T-helper 17 cell (primary cell): ENCODE data around the gene CWC15. TPM values are rescaled to one million over a fixed set of nuclear protein-coding genes. Genes with fewer than 3 reads are reported as not detected.
"Not testable (repeated sequence)": the region's sequence is repeated elsewhere in the genome, so short reads cannot be mapped to it uniquely, and the experiment has no call there.

Experiments used
- ATAC-seq: fragments of 150-1000 bp; cut with Tn5 transposase; 2 replicates; pipeline ENCODE4 v1.10.0; 2021; ENCODE audit warnings: mild to moderate bottlenecking, moderate library complexity
- DNase-seq, 3 donors: peaks; one replicate each; pipeline versions ENCODE4 v3.0.0 to v3.0.0-alpha.2; 2020 to 2021
- H3K9me3 ChIP-seq: one replicate; pipeline ENCODE4 v1.7.0; 2013; ENCODE audit warnings: low read length, mild to moderate bottlenecking; ENCODE audit not compliant: control insufficient read depth, poor library complexity, severe bottlenecking
- H3K27ac Mint-ChIP-seq: one replicate; pipeline ENCODE4 v1.8.0; 2022; ENCODE audit warnings: mild to moderate bottlenecking, moderate library complexity, mixed read lengths
- H3K27me3 Mint-ChIP-seq: one replicate; pipeline ENCODE4 v1.8.0; 2022; ENCODE audit warnings: mixed read lengths
- H3K36me3 Mint-ChIP-seq: one replicate; pipeline ENCODE4 v1.8.0; 2022; ENCODE audit warnings: low read depth, mixed read lengths
- H3K4me1 Mint-ChIP-seq: one replicate; pipeline ENCODE4 v1.8.0; 2022; ENCODE audit warnings: mild to moderate bottlenecking, mixed read lengths
- H3K4me3 Mint-ChIP-seq: one replicate; pipeline ENCODE4 v1.8.0; 2022; ENCODE audit warnings: mild to moderate bottlenecking, moderate library complexity, mixed read lengths
- total RNA-seq, 4 donors: library from RNA in 2 of 4; stranded (reverse) in 2 of 4; gene quantifications; one replicate each; pipeline ENCODE4 v1.2.3 and lab custom pipeline; 2022 to 2026

Gene CWC15
- total RNA-seq, 2 donors from 2014 or later = 77.0 to 88.9 TPM

DNA sequence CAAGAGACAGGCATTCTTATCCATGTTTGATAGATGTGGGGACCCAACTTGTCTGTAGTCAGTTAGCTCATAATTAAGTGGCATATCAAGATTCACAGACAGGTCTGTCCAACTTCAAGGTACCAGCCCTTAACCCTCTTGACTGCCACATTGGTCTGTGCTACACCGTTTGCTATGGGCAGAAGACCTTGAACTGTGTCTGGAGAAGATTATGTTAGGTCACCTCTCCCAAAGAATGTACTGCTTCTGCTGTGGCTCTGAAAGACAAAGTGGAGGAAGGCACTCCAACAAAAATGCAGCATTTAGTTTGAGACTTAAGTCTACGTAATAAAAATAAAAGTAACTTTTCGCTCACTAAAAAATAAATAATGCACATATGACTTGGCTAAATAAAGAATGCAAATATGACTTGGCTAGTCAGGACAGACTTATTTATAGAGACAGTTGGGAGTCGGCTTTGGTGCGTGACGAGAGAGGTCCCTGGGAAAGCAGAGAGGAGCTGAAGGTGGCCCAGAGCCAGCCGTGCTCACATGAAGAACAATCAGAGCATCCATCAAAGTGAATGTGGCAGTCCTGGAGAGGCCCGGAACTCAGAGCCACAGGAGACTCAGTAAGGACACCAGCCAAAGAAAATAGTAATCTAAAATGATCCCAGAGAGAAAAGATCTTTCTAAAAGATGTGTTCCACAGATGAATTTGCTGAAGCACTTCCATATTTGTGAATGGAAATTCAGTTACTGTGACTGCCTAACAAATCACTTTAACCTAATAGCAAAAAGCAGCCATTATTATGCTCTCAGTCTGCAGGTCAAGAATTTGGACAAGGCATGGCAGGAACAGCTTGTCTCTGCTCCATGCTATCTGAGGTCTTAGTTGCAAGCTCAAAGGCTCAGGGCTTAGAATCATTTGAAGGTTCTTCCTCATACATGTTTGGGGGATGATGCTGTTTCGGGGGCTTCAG, 35.0 kb downstream of the CWC15 start:
- no peak overlapping the region for H3K4me3 Mint-ChIP-seq

GRCh38 chr11:94934846-94935245, 38.5 kb downstream of the CWC15 start:
- Mint-ChIP-seq H3K27ac (peak overlapping the region; percentile 88), H3K27me3 (no peaks in the 10 kb centered on the region), H3K36me3 (no peaks in the 10 kb centered on the region), H3K4me1 (peaks cover 27% of the 10 kb centered on the region), H3K4me3 (peak overlapping the region; percentile 70)
- ATAC-seq (peak; percentile 46), DNase-seq (no peak)
- H3K9me3 ChIP-seq = no peaks in the 10 kb centered on the region

More for the DNA sequence above, 35.0 kb downstream of the CWC15 start:
- DNase-seq = no peak
- H3K27ac Mint-ChIP-seq = no peak overlapping the region
- no peak for ATAC-seq
- H3K4me1 Mint-ChIP-seq = peaks cover 27% of the 10 kb centered on the region
- H3K27me3 Mint-ChIP-seq = peaks cover 5% of the 10 kb centered on the region
- H3K36me3 Mint-ChIP-seq = no peaks in the 10 kb centered on the region
- H3K9me3 ChIP-seq = no peaks in the 10 kb centered on the region

DNA sequence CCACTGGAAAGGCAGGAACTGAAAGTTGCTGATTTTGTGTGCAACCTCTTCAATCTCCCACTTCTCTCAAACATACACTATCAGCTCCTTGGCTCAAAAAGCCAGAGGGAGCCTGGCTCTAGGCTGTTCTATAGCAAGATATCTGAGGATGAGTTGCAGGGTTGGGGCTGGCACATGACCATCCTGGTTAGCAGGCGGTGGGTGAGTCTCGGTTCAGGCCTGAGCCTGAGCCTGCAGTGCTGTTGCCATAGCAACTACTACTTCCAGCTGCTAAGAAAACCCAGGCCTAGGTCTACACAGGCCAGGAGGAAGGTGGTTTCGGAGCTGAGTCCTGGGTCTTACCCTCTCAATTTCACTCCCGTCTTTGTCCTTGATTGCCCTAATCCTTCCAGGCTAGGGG, 39.0 kb downstream of the CWC15 start:
- Mint-ChIP-seq H3K27me3 (no peaks in the 10 kb centered on the region), H3K4me3 (peak overlapping the region; percentile 70), H3K36me3 (no peaks in the 10 kb centered on the region), H3K4me1 (peaks cover 27% of the 10 kb centered on the region), H3K27ac (peak overlapping the region; percentile 88)
- ATAC-seq (peak; percentile 57), DNase-seq (no peak)
- H3K9me3 ChIP-seq = no peaks in the 10 kb centered on the region

GRCh38 chr11:94933223-94934130, 39.9 kb downstream of the CWC15 start:
- H3K4me1 Mint-ChIP-seq = peaks cover 27% of the 10 kb centered on the region
- no peaks in the 10 kb centered on the region for H3K27me3 Mint-ChIP-seq
- H3K36me3 Mint-ChIP-seq = peaks cover 3% of the 10 kb centered on the region
- no peaks in the 10 kb centered on the region for H3K9me3 ChIP-seq
- H3K4me3 Mint-ChIP-seq = peak overlapping the region; percentile 59
- DNase-seq = no peak
- peak overlapping the region; percentile 88 for H3K27ac Mint-ChIP-seq
- ATAC-seq = no peak

DNA sequence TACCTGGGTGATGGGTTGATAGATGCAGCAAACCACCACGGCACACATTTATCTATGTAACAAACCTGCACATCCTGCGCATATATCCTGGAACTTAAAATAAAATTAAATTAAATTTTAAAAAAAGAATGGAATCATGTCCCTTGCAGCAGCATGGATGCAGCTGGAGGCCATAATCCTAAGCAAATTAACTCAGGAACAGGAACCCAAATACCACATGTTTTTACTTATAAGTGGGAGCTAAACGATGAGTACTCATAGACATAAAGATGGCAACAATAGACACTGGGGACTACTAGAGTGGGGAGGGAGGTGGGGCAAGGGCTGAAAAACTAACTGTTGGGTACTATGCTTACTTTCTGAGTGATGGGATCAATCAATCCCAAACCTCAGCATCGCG, 40.9 kb downstream of the CWC15 start:
- Mint-ChIP-seq H3K36me3 (peaks cover 4% of the 10 kb centered on the region), H3K4me3 (no peak overlapping the region), H3K27me3 (no peaks in the 10 kb centered on the region), H3K27ac (no peak overlapping the region), H3K4me1 (peaks cover 27% of the 10 kb centered on the region)
- H3K9me3 ChIP-seq = no peaks in the 10 kb centered on the region
- no peak for ATAC-seq
- DNase-seq = no peak

GRCh38 chr11:94932072-94932471, 41.3 kb downstream of the CWC15 start:
- not testable (repeated sequence) for H3K27me3 Mint-ChIP-seq, H3K27ac Mint-ChIP-seq, H3K36me3 Mint-ChIP-seq, H3K4me3 Mint-ChIP-seq, ATAC-seq, DNase-seq, H3K9me3 ChIP-seq
- H3K4me1 Mint-ChIP-seq = peaks cover 27% of the 10 kb centered on the region

GRCh38 chr11:94928117-94928990, 45.0 kb downstream of the CWC15 start:
- no peak for ATAC-seq

GRCh38 chr11:94926698-94927237, 46.6 kb downstream of the CWC15 start:
- no peak overlapping the region for H3K27ac Mint-ChIP-seq
- no peak overlapping the region for H3K4me3 Mint-ChIP-seq

More at GRCh38 chr11:94928117-94928990, 45.0 kb downstream of the CWC15 start:
- DNase-seq = no peak
- no peaks in the 10 kb centered on the region for H3K9me3 ChIP-seq
- no peak overlapping the region for H3K27ac Mint-ChIP-seq
- no peak overlapping the region for H3K4me3 Mint-ChIP-seq
- H3K36me3 Mint-ChIP-seq = peaks cover 7% of the 10 kb centered on the region
- no peaks in the 10 kb centered on the region for H3K27me3 Mint-ChIP-seq
- H3K4me1 Mint-ChIP-seq = peaks cover 23% of the 10 kb centered on the region

DNA sequence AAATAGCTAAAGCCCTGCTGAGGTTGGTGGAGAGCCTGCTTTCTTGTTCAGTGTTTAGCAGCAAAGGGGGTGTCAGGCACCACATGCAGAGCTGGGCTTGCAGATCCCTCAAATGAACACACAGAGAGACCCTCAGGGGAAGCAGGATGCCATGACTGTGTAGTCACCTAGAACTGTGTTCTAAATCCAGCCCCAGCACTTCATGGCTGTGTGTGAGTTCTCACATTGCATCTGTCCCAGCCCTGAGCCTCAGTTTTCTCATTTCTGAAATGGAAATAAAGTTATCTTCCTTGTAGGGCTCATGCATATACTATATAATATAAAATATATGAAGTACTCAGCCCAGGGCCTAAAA, 47.1 kb downstream of the CWC15 start:
- H3K4me1 Mint-ChIP-seq = peaks cover 23% of the 10 kb centered on the region
- H3K4me3 Mint-ChIP-seq = no peak overlapping the region
- DNase-seq (no peak), ATAC-seq (no peak)
- no peaks in the 10 kb centered on the region for H3K9me3 ChIP-seq
- peaks cover 7% of the 10 kb centered on the region for H3K36me3 Mint-ChIP-seq
- no peak overlapping the region for H3K27ac Mint-ChIP-seq
- H3K27me3 Mint-ChIP-seq = no peaks in the 10 kb centered on the region

More at GRCh38 chr11:94926698-94927237, 46.6 kb downstream of the CWC15 start:
- ATAC-seq (no peak), DNase-seq (no peak)
- peaks cover 23% of the 10 kb centered on the region for H3K4me1 Mint-ChIP-seq
- H3K9me3 ChIP-seq = no peaks in the 10 kb centered on the region
- peaks cover 7% of the 10 kb centered on the region for H3K36me3 Mint-ChIP-seq
- H3K27me3 Mint-ChIP-seq = no peaks in the 10 kb centered on the region

- H3K9me3 ChIP-seq = no peaks in the 10 kb centered on the region
- Mint-ChIP-seq H3K27ac (peak overlapping the region; percentile 24), H3K4me1 (peaks cover 23% of the 10 kb centered on the region), H3K4me3 (peak overlapping the region; percentile 37), H3K36me3 (peaks cover 7% of the 10 kb centered on the region), H3K27me3 (no peaks in the 10 kb centered on the region)
- ATAC-seq = no peak
- DNase-seq = no peak
Observed at GRCh38 chr11:94925422-94926270, 47.7 kb downstream of the CWC15 start.

- H3K4me3 Mint-ChIP-seq = peak overlapping the region; percentile 37
Observed at GRCh38 chr11:94924612-94925011, 48.7 kb downstream of the CWC15 start.

More at GRCh38 chr11:94924612-94925011, 48.7 kb downstream of the CWC15 start:
- peaks cover 7% of the 10 kb centered on the region for H3K36me3 Mint-ChIP-seq
- ATAC-seq (peak; percentile 75), DNase-seq (no peak)
- no peaks in the 10 kb centered on the region for H3K27me3 Mint-ChIP-seq
- H3K4me1 Mint-ChIP-seq = peaks cover 23% of the 10 kb centered on the region
- peak overlapping the region; percentile 24 for H3K27ac Mint-ChIP-seq
- no peaks in the 10 kb centered on the region for H3K9me3 ChIP-seq
